A549 treated with Mapracorat at 1 μM for 4 hours (cell line): ENCODE measurements around the gene DNAJC15. TPM values are rescaled to one million over a fixed set of nuclear protein-coding genes. Genes with fewer than 3 reads are reported as not detected.

Experiments used
- total RNA-seq: library from RNA; stranded (reverse); fragments of 200-300 nt; extraction: Qiagen RNA extraction; gene quantifications from 5 replicates; pipeline ENCODE4 v1.2.3, GENCODE V29; 2022

Gene DNAJC15
- total RNA-seq: 0.03 to 0.34 TPM (median 0.12 TPM) in 5 replicates

DNA sequence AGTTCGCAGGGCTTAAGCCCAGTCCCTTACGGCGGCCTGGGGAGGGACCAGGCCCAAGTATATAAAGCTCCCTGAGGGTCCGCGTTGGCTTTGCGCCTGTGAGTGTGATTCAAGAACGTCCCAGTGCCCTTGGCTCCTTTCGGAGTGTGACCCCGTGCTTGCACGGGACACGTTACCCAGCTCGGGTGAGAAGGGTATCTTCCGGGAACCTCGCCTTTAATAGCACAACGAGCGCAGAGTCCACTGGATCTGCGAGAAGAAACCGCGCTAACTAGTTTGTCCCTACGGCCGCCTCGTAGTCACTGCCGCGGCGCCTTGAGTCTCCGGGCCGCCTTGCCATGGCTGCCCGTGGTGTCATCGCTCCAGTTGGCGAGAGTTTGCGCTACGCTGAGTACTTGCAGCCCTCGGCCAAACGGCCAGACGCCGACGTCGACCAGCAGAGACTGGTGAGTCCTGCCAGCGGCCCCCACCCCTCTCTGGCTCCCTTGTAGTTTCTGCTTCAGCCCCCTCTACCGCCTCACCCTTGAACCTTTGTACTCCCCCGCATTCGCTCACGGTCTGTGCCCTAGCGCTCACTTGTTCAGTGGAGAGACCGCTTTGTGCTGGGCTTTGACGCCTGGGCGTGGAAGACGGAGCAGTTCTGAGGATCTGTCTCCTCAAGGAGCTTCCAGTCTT, at the start of gene DNAJC15:
TSS of gene DNAJC15 (plus strand) at position 298 of the 675 bp plus-strand sequence. CDS start at position 339, 41 bp downstream.

DNA sequence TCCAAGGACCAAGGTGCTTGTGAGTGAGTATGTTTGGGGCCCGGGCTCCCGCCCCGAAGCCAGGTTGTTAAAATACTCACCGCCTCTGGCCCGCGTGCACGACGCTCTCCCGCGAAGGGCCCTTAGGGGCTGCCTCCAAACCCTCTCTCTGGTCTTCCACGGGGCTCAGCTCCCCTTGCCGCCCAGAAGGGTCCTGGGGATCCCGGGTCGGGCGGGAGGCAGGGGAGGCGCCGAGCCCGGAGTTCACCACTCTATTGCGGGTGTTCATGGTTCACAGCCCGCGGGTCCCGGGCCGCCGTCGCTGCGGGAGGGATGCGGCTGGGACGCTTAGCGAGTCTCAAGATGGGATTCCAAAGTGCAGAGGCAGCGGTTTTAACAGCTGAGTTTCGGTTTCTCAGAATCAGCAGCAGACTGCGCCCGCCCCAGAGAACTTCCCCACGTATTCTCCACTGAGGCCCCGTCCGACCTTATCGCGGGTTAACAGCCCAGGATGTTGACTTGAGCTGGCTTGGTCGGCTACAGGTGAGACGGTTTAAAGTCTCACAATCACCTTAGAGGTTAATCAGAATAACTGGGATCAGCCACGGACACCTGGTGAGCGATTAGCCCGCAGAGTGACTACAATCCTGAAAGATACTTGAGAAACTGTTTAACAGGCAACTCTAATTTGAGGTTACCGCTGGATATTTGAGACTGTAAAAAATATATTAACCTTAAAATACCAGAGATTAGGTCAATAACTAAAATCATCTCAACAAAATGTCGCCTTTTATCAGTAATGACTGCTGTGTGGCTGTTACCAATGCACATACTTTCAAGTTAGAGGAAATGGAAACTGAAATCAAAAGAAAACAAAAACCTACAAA, 31.3 kb upstream of the DNAJC15 start, which contains the start of gene EPSTI1:
TSS of gene EPSTI1 (minus strand) at position 344 of the 866 bp plus-strand sequence. CDS start at position 268, 76 bp downstream.

Other genes starting within 250 kb of the DNAJC15 start
- not detected in 5 replicates for gene FAM216B, start 242.0 kb upstream of the DNAJC15 start, total RNA-seq
- 0.10 to 0.28 TPM (median 0.20 TPM) in 5 replicates for gene EPSTI1, start 31.3 kb upstream of the DNAJC15 start, total RNA-seq